SU-DHL-6 (cell line): ENCODE results near the gene ZSCAN22.

Experiments
- H2AFZ ChIP-seq: fragments of 200-600 bp; sonication (generic); 2 replicates; pipeline ENCODE4 v1.6.1; 2014; ENCODE audit warnings: low read depth, mild to moderate bottlenecking, moderate library complexity, mixed read lengths, antibody characterized with exemption, low read length; ENCODE audit not compliant: severe bottlenecking
- H3F3A ChIP-seq: fragments of 200-600 bp; shearing (Covaris generic); 2 replicates; pipeline ENCODE4 v1.6.0; 2016; ENCODE audit warnings: antibody characterized with exemption, mild to moderate bottlenecking; ENCODE audit not compliant: insufficient read depth
- H3K27ac ChIP-seq: fragments of 200-600 bp; sonication (generic); 2 replicates; pipeline ENCODE4 v1.5.1; 2016; ENCODE audit warnings: low read depth, mild to moderate bottlenecking, low read length, moderate library complexity, mixed read lengths
- H3K27me3 ChIP-seq: fragments of 200-600 bp; sonication (generic), shearing (Covaris generic); 2 replicates; pipeline ENCODE4 v1.6.0; 2014; ENCODE audit warnings: mild to moderate bottlenecking, low read length
- H3K36me3 ChIP-seq: fragments of 200-600 bp; sonication (generic); 2 replicates; pipeline ENCODE4 v1.6.1; 2014; ENCODE audit warnings: mild to moderate bottlenecking, low read length, mixed read lengths
- H3K4me2 ChIP-seq: fragments of 300-600, 200-600 bp; shearing (Covaris generic), sonication (generic); 2 replicates; pipeline ENCODE4 v1.6.0; 2014; ENCODE audit warnings: low read length, low read depth, mild to moderate bottlenecking; ENCODE audit not compliant: poor library complexity, severe bottlenecking
- H3K4me3 ChIP-seq: fragments of 200-600 bp; sonication (generic); 2 replicates; pipeline ENCODE4 v1.5.1; 2014; ENCODE audit warnings: antibody characterized with exemption, low read length, mild to moderate bottlenecking, mixed read lengths; ENCODE audit not compliant: insufficient read depth, poor library complexity, severe bottlenecking
- H3K79me2 ChIP-seq: fragments of 200-600 bp; sonication (generic); 2 replicates; pipeline ENCODE4 v1.6.1; 2014; ENCODE audit warnings: mild to moderate bottlenecking, low read length, moderate library complexity; ENCODE audit not compliant: insufficient read depth
- H3K9ac ChIP-seq: fragments of 200-600 bp; sonication (generic); 2 replicates; pipeline ENCODE4 v1.7.0; 2014; ENCODE audit warnings: mild to moderate bottlenecking, low read length
- H3K9me2 ChIP-seq: fragments of 200-600 bp; sonication (generic); replicated peaks from 2 replicates; pipeline ENCODE4 v1.6.1; 2014; ENCODE audit warnings: low read length; ENCODE audit not compliant: insufficient read depth
- H3K9me3 ChIP-seq: fragments of 200-600 bp; sonication (generic); 2 replicates; pipeline ENCODE4 v1.6.1; 2014; ENCODE audit warnings: low read length, mixed read lengths; ENCODE audit not compliant: insufficient read depth
- H4K20me1 ChIP-seq: fragments of 200-600 bp; sonication (generic); 2 replicates; pipeline ENCODE4 v1.6.1; 2014; ENCODE audit warnings: low read depth, mild to moderate bottlenecking, antibody characterized with exemption, low read length, moderate library complexity, mixed read lengths
- EZH2phosphoT487 ChIP-seq: fragments of 200-600 bp; sonication (generic), shearing (Covaris generic); conservative IDR thresholded peaks from 2 replicates; pipeline ENCODE4 v1.6.1; 2018; ENCODE audit warnings: mild to moderate bottlenecking, antibody characterized with exemption, low read length, moderate library complexity, mixed read lengths
- TF ChIP-seq, protein P1 (sequence below): fragments of 200-600 bp; sonication (generic); IDR thresholded peaks from one replicate; pipeline ENCODE4 v1.5.1; 2017; ENCODE audit warnings: antibody characterized with exemption, mild to moderate bottlenecking, low read length, moderate library complexity; ENCODE audit not compliant: insufficient read depth, poor library complexity, severe bottlenecking

Gene ZSCAN22

DNA sequence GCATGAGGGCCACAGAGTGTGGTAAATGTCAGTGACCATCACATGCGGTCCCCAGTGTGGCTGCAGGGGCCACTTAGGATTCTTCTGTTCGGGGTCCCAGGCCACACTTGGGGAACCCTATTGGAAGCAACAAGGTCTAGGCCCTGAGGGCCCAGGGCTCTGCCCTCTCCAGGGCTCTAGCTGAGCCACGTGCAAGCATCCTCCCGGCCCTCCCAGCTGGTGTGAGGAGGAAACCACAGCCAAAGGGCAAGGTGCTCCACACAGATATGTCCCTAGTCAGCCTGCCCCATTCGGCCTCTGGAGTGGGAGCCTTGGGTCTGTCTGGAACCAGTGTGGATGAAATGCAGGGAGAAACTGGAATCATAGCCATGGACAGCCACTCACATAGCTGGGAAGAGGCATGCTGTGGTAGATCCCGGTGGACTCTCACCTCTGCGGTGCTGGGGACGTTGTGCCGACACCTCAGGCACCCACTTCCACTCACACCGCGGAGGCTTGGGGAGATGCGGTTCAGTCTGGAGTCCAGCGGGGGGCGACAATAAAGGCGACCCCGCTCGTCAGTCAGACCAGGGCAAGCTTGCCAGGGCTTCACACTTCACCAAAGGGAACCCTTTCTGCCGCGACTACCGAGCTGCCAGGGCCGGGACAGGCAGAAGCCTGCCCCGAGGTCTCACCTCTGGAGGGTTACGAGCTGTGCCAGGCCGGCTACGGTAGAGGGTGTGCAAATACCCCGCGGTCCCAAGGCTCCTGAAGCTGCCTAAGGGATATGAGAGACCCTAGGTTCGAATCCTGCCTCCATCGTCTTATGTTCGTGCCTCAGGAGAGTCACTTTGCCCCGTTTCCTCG, 40.0 kb downstream of the ZSCAN22 start:
- no peak overlapping the region for H3K4me3 ChIP-seq
- no peaks in the 10 kb centered on the region for H4K20me1 ChIP-seq
- H3K9me3 ChIP-seq, result no peaks in the 10 kb centered on the region
- TF ChIP-seq, protein P1, sequence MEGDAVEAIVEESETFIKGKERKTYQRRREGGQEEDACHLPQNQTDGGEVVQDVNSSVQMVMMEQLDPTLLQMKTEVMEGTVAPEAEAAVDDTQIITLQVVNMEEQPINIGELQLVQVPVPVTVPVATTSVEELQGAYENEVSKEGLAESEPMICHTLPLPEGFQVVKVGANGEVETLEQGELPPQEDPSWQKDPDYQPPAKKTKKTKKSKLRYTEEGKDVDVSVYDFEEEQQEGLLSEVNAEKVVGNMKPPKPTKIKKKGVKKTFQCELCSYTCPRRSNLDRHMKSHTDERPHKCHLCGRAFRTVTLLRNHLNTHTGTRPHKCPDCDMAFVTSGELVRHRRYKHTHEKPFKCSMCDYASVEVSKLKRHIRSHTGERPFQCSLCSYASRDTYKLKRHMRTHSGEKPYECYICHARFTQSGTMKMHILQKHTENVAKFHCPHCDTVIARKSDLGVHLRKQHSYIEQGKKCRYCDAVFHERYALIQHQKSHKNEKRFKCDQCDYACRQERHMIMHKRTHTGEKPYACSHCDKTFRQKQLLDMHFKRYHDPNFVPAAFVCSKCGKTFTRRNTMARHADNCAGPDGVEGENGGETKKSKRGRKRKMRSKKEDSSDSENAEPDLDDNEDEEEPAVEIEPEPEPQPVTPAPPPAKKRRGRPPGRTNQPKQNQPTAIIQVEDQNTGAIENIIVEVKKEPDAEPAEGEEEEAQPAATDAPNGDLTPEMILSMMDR, result no peak
- TF ChIP-seq EZH2phosphoT487, result no peak
- H3K9me2 ChIP-seq, result no peaks in the 10 kb centered on the region
- H3K79me2 ChIP-seq, result no peaks in the 10 kb centered on the region
- H3K4me2 ChIP-seq, result no peak overlapping the region
- H3F3A ChIP-seq, result 0 out of 2 replicates have a peak, but pooled peaks cover 3% of the 10 kb centered on the region
- no peak overlapping the region for H3K27ac ChIP-seq
- no peaks in the 10 kb centered on the region for H3K27me3 ChIP-seq
- no peak overlapping the region for H3K9ac ChIP-seq
- H3K36me3 ChIP-seq, result no peaks in the 10 kb centered on the region
- H2AFZ ChIP-seq, result no peak overlapping the region

DNA sequence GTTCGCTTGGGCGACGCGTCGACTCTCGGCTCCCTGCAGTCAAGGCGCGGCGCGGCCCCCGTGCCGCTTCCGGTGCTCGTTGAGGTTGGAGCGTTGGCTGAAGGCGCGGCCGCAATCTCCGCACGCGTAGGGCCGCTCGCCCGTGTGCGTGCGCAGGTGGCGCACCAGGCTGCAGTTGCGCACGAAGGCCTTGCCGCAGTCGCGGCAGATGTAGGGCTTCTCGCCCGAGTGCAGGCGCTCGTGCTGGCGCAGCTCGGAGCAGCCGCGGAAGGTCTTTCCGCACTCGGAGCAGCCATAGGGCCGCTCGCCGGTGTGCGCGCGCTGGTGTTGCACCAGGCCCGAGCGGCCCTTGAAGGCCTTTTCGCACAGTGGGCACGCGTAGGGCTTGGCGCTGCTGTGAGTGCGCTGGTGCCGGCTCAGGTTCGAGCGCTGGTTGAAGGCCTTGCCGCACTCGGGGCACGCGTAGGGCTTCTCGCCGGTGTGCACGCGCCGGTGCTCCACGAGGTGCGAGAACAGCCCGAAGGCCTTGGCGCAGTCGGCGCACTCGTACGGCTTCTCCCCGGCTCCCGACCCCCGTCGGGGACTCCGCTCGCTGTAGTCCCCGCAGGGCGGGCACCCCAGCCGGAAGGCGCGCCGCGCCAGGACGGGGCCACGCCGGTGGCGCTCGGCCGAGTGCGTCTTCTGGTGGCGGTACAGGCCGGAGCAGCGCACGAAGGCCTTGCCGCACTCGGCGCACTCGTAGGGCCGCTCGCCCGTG, 41.1 kb downstream of the ZSCAN22 start:
- Histone ChIP-seq H3K9me3 (no peaks in the 10 kb centered on the region), H3K4me3 (no peak overlapping the region), H3K27ac (no peak overlapping the region), H3K79me2 (no peaks in the 10 kb centered on the region), H2AFZ (no peak overlapping the region), H3K9me2 (no peaks in the 10 kb centered on the region), H3F3A (0 out of 2 replicates have a peak, but pooled peaks cover 3% of the 10 kb centered on the region), H3K4me2 (no peak overlapping the region), H3K9ac (no peak overlapping the region), H4K20me1 (no peaks in the 10 kb centered on the region), H3K27me3 (no peaks in the 10 kb centered on the region), H3K36me3 (no peaks in the 10 kb centered on the region)
- TF ChIP-seq, protein P1, result no peak
- no peak for TF ChIP-seq EZH2phosphoT487

DNA sequence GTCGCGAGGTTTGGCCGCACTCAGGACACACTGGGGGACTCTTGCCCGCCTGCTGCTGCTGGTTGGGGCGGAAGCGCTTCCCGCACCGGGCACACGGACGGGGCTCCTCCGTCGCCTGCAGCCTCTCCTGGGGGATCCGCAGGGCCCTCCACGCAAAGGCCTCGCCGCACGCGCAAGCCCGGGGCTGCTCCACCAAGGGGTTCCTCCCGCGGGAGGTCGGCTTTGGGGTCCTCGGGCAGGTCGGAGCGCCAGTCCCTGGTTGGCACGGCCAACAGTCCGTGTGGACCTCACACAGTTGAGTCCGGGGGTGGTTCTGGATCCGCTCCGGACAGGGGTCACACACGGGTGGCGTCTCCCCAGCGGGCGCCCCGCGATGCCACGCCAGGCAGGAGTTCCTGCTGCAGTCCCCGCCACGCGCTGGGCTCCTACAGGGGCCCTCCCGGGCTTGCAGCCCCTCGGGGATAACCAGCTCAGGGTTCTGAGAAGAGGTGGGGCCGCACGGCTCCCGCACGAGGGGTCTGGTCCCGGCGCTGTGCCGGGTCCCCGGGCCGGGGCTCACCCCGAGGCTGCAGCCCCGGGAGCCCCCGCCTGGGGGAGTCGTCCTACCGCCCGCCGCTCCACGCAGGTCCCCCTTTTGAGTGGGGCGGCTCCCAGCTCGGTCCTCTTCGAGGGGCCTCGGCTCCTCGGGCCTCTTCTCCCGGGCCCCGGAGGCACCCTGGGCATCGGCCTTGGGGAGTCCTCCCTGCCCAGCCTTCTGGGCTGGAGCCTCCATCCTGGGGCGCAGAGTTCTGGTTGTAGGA, 42.0 kb downstream of the ZSCAN22 start:
- TF ChIP-seq, protein P1, result no peak
- TF ChIP-seq EZH2phosphoT487, result no peak
- no peaks in the 10 kb centered on the region for H3K9me3 ChIP-seq
- no peak overlapping the region for H3K9ac ChIP-seq
- no peak overlapping the region for H3K4me3 ChIP-seq
- H3K27ac ChIP-seq, result no peak overlapping the region
- no peak overlapping the region for H2AFZ ChIP-seq
- no peaks in the 10 kb centered on the region for H3K79me2 ChIP-seq
- no peak overlapping the region for H3K4me2 ChIP-seq
- H3K9me2 ChIP-seq, result no peaks in the 10 kb centered on the region
- H3K27me3 ChIP-seq, result no peaks in the 10 kb centered on the region
- H3K36me3 ChIP-seq, result no peaks in the 10 kb centered on the region
- no peaks in the 10 kb centered on the region for H4K20me1 ChIP-seq
- H3F3A ChIP-seq, result 0 out of 2 replicates have a peak, but pooled peaks cover 3% of the 10 kb centered on the region
